Stimulated activated CD8-positive, alpha-beta memory T cell treated with anti-CD3 and anti-CD28 coated beads, Interleukin-4, amount 100 ng/mL, for 4 hours (primary cell): ENCODE data around the gene CDH4.
"Not testable (repeated sequence)": the region's sequence is repeated elsewhere in the genome, so short reads cannot be mapped to it uniquely, and the experiment has no call there.

Experiments
- DNase-seq, 2 donors: peaks; one replicate each; pipeline ENCODE4 v3.0.0-alpha.2; 2020; ENCODE audit warnings: low read depth in 2 of 2, low spot score in 1 of 2

CDH4 gene

GRCh38 chr20:61379898-61380544, 128.0 kb downstream of the CDH4 start:
- no peak for DNase-seq

DNA sequence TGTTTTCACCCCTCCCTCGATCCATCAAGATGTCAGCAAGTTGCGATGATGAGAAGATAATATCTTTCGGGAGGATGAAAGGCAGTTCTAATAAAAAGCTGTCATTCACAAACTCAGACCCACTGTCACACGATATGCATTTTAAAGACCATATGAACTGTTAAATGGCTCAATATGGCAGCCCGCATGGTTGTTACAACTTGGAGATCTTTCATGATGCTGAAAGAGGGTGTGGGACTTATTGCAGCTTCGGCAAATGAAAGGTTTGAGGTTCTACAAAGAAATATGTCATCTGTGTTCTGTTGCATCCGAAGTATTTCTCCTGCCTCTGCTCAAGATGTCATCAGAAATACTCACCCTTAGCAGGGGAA, 128.5 kb downstream of the CDH4 start:
- no peak for DNase-seq

DNA sequence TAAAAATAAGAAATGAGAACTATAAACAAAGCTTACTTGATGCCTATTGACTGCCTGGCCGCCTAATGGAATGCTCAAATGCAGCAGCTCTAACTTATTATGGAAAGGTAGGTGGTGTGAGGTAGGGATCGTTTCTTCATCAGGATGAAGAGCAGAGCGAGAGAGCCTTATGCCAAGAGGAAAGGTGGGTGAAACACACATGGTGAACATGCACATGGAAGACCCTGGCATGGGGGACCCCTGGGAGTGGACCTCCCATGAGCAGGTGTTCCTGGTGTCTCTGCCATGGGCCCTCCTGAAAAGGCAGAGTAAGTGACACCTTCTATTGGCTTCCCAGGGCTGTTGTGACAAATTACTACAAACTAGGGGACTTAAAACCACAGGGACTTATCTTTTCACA, 130.1 kb downstream of the CDH4 start:
- DNase-seq = no peak

DNA sequence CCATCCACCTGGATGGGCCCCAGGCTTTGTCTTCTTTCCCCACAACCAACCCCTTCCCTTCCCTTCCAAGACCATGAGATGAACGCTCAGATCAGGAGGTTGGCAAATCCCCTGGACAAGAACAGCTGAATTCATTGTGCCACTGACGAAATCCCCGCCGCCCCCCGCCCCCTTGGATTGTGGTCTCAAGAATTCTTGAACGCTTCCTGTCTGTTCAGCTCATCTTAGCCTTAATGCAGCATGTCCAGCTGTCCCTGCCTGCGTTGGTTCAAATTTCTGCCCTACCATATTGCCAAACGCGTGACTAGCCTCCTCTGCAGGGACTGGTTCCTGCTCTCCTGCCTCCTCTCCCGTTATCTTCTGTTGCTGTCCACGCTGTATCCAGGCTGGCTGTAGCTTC, 133.2 kb downstream of the CDH4 start:
- DNase-seq = no peak

DNA sequence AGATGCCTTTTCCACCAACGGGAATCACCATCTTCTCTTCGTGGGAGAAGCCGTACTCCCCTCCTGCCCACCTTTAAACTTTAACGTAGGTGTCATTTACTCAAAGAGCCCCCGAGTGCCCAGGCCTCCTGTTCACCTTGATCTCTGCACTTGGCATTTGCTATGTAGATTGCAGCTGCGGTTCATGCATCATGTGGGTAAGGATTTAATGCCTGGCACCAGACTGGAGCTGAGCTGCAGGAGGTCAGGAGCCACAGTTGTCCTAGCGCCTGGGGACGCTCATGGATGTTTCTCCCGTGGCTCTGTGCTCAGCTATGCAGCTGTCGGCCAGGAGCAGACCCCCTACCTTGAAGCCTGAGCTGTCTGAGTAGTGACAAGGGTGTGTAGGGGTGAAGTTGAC, 133.7 kb downstream of the CDH4 start:
- no peak for DNase-seq

GRCh38 chr20:61387204-61387953, 135.3 kb downstream of the CDH4 start:
- DNase-seq = no peak

GRCh38 chr20:61387954-61388348, 135.9 kb downstream of the CDH4 start:
- DNase-seq = no peak

- DNase-seq = no peak
Observed at GRCh38 chr20:61389077-61389476, 137.0 kb downstream of the CDH4 start.

DNA sequence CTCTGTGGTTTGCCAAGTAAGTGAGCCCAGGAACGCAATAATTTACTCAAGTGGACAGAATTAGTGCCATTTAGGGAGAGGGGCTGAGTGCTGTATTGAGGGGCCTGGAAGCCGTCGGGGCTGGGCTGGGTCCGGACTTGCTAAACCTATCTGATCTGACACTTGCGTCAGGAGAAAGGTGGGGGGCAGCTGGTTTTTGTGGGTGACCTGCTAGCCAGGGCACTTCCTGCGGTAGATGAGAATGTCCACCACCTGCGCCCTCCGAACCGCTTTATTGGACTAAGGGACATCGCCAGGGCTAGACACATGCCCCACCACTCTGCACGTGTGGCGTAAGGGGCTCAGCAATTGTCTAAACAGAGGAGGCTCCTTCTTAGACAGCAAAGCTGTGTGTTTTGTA, 139.1 kb downstream of the CDH4 start:
- DNase-seq = no peak

DNA sequence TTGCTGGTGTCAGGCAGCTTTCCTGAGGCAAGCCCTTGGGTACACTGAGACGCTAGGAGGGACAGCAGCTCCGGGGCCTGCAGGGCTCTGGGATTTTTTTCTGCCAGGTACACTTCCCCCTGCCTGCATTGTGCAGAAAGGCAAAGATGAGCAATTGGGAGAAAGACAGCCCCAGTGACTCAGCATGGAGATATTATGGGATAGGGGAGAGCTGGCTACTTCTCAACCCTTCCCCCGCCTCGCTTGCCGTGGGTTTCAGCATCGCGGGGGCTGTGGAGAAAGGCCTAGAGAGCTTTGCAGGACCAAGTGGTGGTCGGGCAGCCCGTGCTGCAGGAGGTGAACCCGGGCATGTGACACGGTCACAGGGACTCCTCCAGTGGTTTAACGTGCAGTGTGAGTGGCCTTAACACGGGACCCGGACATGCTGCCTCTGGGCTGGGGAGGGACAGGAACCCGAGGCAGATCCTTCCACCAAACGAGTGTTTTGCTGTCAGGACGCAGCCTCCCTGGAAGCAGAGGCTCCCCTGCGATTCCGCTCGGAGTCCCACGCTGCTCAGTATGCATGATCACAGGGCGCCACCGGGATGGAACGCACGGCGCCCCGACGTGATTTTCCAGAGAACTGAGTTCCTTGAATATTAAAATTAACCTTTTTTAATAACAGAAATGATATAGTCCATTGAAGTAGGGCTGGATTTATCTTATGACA, 139.9 kb downstream of the CDH4 start:
- no peak for DNase-seq

DNA sequence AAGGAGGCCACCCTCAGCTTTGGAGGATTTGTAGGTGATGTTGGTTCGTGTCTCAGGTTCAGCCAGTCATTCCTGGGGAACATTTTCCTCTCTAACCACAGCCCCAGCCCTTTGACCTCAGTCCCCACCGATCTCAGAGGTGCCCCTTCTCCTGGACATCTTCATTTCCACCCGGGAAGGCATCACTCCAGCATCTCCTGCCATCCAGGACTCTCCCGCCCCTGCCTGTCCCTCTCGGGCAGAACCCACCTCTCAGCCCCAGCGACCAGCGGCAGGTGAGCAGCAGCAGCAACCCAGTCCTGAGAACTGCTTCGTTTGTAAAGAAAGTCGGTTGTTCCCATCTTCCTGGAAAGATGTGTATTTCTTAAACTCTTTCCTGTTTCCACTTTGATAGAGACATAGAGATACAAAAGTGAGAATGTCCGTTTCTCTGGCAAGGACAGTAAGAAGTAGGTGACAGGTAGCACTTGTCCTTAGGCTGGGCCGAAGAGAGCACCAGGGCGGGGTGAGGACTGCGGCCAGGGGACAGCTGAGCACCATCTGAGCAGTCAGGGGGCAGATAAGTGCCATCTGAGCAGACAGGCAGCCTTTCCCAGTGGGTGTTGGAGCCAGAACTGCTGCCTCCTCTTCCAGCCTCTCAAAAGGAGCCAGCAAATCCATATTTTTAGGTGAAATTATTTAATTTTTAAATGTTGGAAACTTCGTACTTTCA, 142.2 kb downstream of the CDH4 start:
- DNase-seq = no peak

DNA sequence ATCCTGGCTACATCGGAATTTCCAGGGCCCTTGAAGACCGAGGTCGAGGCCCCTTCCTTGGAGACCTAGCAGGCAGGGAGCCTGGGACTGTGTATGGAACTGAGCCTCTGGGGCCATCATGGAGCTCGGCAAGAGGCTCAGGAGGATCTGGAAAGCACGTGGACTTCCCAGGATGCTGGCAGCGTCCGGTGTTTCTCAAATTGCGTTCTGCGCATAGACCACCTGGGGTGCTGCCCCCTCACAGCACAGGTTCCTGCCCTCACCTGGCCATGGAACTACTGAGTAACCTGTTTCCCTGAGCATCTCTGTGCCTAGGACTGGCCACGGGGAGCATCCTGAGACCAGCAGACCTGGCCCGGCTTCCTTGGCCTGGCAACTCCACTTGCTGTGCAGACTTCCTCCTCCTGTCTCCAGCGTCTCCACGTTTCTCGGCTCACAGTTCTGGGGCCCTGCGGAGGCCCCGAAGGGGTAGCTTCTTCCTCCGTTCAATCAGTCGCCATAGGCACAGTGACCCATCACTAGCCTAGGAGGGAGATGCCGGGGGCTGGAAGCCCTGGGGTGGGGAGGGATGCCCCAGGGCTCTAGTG, 144.3 kb downstream of the CDH4 start:
- DNase-seq = no peak

- DNase-seq = no peak
Observed at GRCh38 chr20:61397146-61397545, 145.1 kb downstream of the CDH4 start.

DNA sequence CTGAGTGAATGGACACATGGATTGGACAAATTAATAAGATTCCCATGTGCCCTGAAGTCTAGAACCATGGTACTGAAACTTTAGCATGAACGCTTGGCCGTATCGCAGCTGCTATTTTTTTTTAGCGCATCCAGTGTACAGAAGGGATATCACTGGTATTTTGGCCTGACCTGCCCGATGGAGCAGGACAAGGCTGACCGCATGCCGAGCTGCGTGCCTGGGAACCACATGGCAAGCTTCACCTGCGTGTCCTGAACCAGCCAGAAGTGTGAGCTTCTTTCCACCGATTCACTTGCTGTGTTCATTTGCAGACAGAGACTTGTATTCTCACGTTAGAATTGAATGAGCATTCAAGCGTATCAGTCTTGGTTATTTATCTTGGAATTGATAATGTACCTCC, 145.7 kb downstream of the CDH4 start:
- DNase-seq = no peak

- no peak for DNase-seq
Observed at GRCh38 chr20:61399433-61399832, 147.4 kb downstream of the CDH4 start.

- no peak for DNase-seq
Observed at GRCh38 chr20:61400499-61400898, 148.4 kb downstream of the CDH4 start.

DNA sequence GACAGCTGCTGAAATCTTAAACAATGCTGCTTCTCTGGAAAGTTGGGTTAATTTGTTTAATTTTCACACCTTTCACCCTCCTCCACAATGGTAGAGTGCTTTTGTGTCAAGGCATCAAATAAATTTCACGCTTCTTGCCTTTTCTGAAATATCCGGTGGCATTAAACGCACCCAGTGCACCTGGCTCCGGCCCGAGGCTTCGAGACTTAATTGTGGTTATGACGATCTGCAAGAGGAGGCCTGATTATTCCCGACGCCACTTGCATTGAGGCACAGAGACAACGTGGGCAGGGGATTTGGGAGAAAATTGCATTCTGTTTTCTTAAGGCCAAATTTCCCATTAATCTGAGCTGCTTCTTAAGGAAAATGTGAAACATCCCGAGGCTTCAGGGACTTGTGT, 152.2 kb downstream of the CDH4 start:
- no peak for DNase-seq

GRCh38 chr20:61405007-61405406, 152.9 kb downstream of the CDH4 start:
- DNase-seq = no peak

DNA sequence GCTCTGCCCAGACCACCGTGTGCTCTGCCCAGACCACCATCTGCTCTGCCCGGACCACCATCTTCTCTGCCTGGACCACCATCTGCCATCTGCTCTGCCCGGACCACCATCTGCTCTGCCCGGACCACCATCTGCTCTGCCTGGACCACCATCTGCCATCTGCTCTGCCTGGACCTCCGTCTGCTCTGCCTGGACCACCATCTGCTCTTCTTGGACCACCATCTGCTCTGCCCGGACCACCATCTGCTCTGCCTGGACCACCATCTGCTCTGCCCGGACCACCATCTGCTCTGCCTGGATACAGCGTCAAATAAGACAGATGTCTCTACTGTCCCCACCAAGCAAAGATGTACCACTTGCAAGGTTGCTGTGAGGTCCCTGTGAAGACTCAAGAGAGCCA, 154.7 kb downstream of the CDH4 start:
- DNase-seq = not testable (repeated sequence)

DNA sequence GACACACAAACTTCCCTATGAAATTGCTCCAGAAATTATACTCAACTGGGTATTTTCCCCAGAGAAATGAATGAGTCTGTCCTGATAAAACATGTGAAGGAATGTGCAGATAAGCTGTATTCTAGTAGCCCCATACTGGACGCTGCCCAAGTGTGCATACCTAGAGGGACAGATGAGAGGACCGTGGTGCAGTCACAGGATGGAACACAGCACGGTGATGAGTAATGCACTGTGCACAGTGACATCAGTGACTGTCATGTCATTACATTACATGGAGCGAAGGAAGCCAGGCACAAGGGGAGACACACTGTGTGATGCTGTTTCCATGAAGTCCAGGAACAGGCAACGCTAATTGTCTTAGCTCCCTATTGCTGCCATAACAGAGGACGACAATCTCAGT, 155.5 kb downstream of the CDH4 start:
- no peak for DNase-seq

- no peak for DNase-seq
Observed at GRCh38 chr20:61408951-61409740, 157.1 kb downstream of the CDH4 start.
